Neural progenitor cell (in vitro differentiated cells): ENCODE results near the gene PDE3B.

Experiments used
- EZH2 ChIP-seq: fragments of 200-600 bp; sonication (generic); IDR thresholded peaks from 2 replicates; pipeline ENCODE4 v1.6.1; 2017; ENCODE audit warnings: antibody characterized with exemption, mild to moderate bottlenecking, moderate library complexity
- EZH2phosphoT487 ChIP-seq: fragments of 200-600 bp; sonication (generic); IDR thresholded peaks from 2 replicates; pipeline ENCODE4 v1.6.1; 2017; ENCODE audit warnings: antibody characterized with exemption
- TF ChIP-seq, protein P1 (sequence below): fragments of 200-600 bp; sonication (generic); IDR thresholded peaks from 2 replicates; pipeline ENCODE4 v1.5.1; 2017; ENCODE audit warnings: antibody characterized with exemption, mild to moderate bottlenecking

DNA sequence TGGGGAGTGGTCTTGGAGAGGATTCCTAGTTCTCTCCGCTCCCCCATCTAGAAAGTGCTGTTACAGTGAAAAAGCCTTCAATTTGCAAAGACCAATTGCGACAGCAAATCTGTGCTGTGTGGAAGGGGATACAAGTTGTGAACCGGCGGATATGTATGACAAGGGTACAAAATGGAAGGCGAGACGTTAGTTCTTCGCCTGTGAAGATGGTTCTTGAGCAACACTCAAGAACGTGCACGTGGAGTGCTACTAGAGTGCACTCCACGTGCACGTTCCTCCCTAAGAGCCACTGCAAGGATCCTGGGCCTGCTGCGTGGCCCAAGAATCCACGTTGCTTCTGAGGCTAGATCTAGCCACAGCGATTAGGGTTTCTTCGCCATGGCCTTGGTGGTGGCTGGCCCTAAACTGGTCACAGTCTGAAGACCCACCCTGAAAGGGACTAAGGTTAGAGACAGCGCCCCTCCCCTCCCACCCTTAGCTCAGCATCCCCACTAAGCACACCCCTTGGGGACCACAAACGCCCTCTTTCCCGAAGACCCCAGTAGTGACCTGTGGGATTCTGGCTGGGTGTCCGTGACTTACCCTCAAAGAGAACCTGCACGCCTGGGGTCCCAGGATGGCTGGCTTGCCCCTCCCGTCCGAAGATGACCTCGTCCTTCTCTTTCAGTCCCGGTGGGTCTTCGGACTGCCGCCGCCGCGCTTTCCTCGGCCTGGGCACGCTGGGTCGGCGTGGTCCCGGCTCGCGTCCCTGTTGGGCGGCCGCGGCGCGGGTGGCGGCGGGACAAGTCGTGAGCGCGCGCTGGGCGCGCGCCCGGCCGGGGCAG, 519 bp upstream of the PDE3B start:
- TF ChIP-seq, protein P1, sequence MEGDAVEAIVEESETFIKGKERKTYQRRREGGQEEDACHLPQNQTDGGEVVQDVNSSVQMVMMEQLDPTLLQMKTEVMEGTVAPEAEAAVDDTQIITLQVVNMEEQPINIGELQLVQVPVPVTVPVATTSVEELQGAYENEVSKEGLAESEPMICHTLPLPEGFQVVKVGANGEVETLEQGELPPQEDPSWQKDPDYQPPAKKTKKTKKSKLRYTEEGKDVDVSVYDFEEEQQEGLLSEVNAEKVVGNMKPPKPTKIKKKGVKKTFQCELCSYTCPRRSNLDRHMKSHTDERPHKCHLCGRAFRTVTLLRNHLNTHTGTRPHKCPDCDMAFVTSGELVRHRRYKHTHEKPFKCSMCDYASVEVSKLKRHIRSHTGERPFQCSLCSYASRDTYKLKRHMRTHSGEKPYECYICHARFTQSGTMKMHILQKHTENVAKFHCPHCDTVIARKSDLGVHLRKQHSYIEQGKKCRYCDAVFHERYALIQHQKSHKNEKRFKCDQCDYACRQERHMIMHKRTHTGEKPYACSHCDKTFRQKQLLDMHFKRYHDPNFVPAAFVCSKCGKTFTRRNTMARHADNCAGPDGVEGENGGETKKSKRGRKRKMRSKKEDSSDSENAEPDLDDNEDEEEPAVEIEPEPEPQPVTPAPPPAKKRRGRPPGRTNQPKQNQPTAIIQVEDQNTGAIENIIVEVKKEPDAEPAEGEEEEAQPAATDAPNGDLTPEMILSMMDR = no peak
- TF ChIP-seq EZH2 (no peak), EZH2phosphoT487 (no peak)
